ENCODE data around the gene TNRC6B. TPM values are rescaled to one million over a fixed set of nuclear protein-coding genes. Genes with fewer than 3 reads are reported as not detected.

The TNRC6B gene
- polyA plus RNA-seq, 1 donor from 2014 or later = 7.6 TPM

DNA sequence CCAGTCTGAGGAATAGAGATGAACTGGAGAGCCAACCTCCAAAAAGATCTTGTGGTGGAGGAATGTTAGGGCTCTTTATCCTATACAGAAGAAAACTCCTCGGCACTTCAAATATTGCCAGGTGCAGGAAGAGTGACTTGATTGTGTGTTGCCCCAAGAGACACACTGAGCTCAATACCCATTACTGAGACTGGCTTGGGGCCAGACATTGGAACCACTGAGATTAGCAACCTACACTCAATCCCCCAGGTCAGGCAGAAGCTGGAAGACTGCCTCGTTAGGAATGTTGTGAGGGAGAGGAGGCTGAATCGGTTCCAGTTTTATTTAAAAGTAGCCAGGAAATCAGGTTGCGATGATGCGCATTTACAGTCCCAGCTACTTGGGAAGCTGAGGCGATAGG is 190.3 kb downstream of the TNRC6B start:
- Histone ChIP-seq H3K36me3 (ENCODE audit: insufficient read depth, low read length) (peaks cover 17% of the 10 kb centered on the region), H3K9me2 (ENCODE audit: insufficient read depth, low read length) (no peaks in the 10 kb centered on the region)

DNA sequence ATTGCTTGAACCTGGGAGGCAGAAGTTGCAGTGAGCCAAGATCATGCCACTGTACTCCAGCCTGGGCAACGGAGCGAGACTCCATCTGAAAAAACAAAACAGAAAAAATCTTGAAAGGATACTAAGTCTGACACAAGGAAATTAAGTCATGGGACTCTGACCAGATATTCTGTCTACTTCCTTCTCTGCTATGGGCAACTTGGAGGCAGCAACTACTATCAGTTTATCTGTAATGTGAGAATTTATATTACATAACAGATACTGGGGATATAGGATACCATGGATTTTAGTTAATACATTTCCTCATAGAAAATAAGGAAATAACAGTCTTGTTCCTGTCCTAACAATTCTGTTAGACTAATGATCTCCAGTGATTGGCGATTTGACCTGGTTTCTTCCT is 191.1 kb downstream of the TNRC6B start:
- H3K4me2 ChIP-seq (ENCODE audit: low read length) = no peak overlapping the region
- no peak overlapping the region for H3K27ac ChIP-seq (ENCODE audit: low read length)
- H3K4me3 ChIP-seq (ENCODE audit: low read length) = no peak overlapping the region
- H3K9me3 ChIP-seq (ENCODE audit: low read length) = no peaks in the 10 kb centered on the region
- no peak overlapping the region for H2AFZ ChIP-seq (ENCODE audit: low read depth, low read length)
- no peaks in the 10 kb centered on the region for H3K9me2 ChIP-seq (ENCODE audit: insufficient read depth, low read length)
- no peaks in the 10 kb centered on the region for H3F3A ChIP-seq (ENCODE audit: insufficient read depth, low read length, poor library complexity, severe bottlenecking)
- no peaks in the 10 kb centered on the region for H3K79me2 ChIP-seq (replicated peaks; ENCODE audit: insufficient read depth, low read length)
- no peaks in the 10 kb centered on the region for H3K27me3 ChIP-seq (ENCODE audit: insufficient read depth, low read depth, low read length)
- H3K9ac ChIP-seq (ENCODE audit: low read length) = no peak overlapping the region
- no peaks in the 10 kb centered on the region for H4K20me1 ChIP-seq (ENCODE audit: insufficient read depth)
- peaks cover 17% of the 10 kb centered on the region for H3K36me3 ChIP-seq (ENCODE audit: insufficient read depth, low read length)
- TF ChIP-seq EP300 (conservative IDR thresholded peaks at IDR 0.05; ENCODE audit: poor library complexity, severe bottlenecking) (no peak), TAF1 (IDR thresholded peaks at IDR 0.05; ENCODE audit: low read depth) (no peak), SMC3 (conservative IDR thresholded peaks at IDR 0.05; ENCODE audit: poor library complexity) (no peak), EZH2 (IDR thresholded peaks at IDR 0.05; ENCODE audit: borderline replicate concordance, insufficient read depth, low read length, poor library complexity, severe bottlenecking) (no peak), POLR2AphosphoS5 (IDR thresholded peaks at IDR 0.05) (no peak), MXI1 (conservative IDR thresholded peaks at IDR 0.05; ENCODE audit: poor library complexity, severe bottlenecking) (no peak), RAD21 (conservative IDR thresholded peaks at IDR 0.05) (no peak)
- TF ChIP-seq, protein P1, sequence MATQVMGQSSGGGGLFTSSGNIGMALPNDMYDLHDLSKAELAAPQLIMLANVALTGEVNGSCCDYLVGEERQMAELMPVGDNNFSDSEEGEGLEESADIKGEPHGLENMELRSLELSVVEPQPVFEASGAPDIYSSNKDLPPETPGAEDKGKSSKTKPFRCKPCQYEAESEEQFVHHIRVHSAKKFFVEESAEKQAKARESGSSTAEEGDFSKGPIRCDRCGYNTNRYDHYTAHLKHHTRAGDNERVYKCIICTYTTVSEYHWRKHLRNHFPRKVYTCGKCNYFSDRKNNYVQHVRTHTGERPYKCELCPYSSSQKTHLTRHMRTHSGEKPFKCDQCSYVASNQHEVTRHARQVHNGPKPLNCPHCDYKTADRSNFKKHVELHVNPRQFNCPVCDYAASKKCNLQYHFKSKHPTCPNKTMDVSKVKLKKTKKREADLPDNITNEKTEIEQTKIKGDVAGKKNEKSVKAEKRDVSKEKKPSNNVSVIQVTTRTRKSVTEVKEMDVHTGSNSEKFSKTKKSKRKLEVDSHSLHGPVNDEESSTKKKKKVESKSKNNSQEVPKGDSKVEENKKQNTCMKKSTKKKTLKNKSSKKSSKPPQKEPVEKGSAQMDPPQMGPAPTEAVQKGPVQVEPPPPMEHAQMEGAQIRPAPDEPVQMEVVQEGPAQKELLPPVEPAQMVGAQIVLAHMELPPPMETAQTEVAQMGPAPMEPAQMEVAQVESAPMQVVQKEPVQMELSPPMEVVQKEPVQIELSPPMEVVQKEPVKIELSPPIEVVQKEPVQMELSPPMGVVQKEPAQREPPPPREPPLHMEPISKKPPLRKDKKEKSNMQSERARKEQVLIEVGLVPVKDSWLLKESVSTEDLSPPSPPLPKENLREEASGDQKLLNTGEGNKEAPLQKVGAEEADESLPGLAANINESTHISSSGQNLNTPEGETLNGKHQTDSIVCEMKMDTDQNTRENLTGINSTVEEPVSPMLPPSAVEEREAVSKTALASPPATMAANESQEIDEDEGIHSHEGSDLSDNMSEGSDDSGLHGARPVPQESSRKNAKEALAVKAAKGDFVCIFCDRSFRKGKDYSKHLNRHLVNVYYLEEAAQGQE (IDR thresholded peaks at IDR 0.05; ENCODE audit: borderline replicate concordance) = no peak
- TF ChIP-seq, protein P2, sequence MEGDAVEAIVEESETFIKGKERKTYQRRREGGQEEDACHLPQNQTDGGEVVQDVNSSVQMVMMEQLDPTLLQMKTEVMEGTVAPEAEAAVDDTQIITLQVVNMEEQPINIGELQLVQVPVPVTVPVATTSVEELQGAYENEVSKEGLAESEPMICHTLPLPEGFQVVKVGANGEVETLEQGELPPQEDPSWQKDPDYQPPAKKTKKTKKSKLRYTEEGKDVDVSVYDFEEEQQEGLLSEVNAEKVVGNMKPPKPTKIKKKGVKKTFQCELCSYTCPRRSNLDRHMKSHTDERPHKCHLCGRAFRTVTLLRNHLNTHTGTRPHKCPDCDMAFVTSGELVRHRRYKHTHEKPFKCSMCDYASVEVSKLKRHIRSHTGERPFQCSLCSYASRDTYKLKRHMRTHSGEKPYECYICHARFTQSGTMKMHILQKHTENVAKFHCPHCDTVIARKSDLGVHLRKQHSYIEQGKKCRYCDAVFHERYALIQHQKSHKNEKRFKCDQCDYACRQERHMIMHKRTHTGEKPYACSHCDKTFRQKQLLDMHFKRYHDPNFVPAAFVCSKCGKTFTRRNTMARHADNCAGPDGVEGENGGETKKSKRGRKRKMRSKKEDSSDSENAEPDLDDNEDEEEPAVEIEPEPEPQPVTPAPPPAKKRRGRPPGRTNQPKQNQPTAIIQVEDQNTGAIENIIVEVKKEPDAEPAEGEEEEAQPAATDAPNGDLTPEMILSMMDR (IDR thresholded peaks at IDR 0.05; ENCODE audit: poor library complexity, severe bottlenecking) = no peak

More for the DNA sequence above, 190.3 kb downstream of the TNRC6B start:
- Histone ChIP-seq H3K79me2 (replicated peaks; ENCODE audit: insufficient read depth, low read length) (no peaks in the 10 kb centered on the region), H3F3A (ENCODE audit: insufficient read depth, low read length, poor library complexity, severe bottlenecking) (no peaks in the 10 kb centered on the region), H3K4me3 (ENCODE audit: low read length) (no peak overlapping the region), H3K4me2 (ENCODE audit: low read length) (no peak overlapping the region), H3K9ac (ENCODE audit: low read length) (no peak overlapping the region), H4K20me1 (ENCODE audit: insufficient read depth) (no peaks in the 10 kb centered on the region), H2AFZ (ENCODE audit: low read depth, low read length) (no peak overlapping the region), H3K27ac (ENCODE audit: low read length) (no peak overlapping the region), H3K9me3 (ENCODE audit: low read length) (no peaks in the 10 kb centered on the region), H3K27me3 (ENCODE audit: insufficient read depth, low read depth, low read length) (no peaks in the 10 kb centered on the region)
- TF ChIP-seq, protein P1 (IDR thresholded peaks at IDR 0.05; ENCODE audit: borderline replicate concordance) = no peak
- TF ChIP-seq RAD21 (conservative IDR thresholded peaks at IDR 0.05) = no peak
- TF ChIP-seq, protein P2 (IDR thresholded peaks at IDR 0.05; ENCODE audit: poor library complexity, severe bottlenecking) = no peak
- TF ChIP-seq TAF1 (IDR thresholded peaks at IDR 0.05; ENCODE audit: low read depth) = no peak
- TF ChIP-seq POLR2AphosphoS5 (IDR thresholded peaks at IDR 0.05) = no peak
- no peak for TF ChIP-seq EZH2 (IDR thresholded peaks at IDR 0.05; ENCODE audit: borderline replicate concordance, insufficient read depth, low read length, poor library complexity, severe bottlenecking)
- TF ChIP-seq EP300 (conservative IDR thresholded peaks at IDR 0.05; ENCODE audit: poor library complexity, severe bottlenecking) = no peak
- no peak for TF ChIP-seq MXI1 (conservative IDR thresholded peaks at IDR 0.05; ENCODE audit: poor library complexity, severe bottlenecking)
- no peak for TF ChIP-seq SMC3 (conservative IDR thresholded peaks at IDR 0.05; ENCODE audit: poor library complexity)

Data from neural cell (in vitro differentiated cells).